Measurements from ENCODE around the gene DGKZ.

Gene DGKZ

DNA sequence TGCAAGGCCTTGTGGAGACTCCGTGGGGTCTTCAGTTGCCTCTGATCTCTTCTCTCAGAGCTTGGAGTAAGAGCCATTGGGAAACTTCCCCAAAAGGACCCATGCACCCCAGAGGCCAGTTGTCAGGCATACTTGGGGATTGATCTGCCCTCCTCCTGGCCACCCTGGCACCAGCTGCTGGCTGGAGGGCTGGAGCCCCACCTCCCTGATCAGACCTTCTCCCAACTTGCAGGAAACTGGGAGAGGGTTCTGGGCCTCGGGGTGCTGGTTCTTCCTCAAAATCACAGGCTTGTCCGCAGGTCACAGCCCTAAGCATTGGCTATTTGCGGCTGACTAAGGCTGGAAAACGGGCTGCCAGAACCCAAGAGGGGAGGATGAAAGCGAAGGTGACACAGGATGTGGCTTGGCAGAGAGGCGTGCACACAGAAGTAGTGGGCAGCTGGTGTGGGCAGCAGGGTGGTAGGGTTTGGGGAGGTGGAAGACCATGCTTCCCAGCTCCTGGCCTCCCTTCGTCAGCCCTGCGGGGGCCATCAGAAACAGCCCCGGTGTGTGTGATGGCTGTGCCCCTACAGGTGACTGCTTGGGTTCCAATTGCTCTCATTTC is 1.3 kb upstream of the DGKZ start:
- no peak for DNase-seq (ENCODE audit: low read depth)

- no peak for DNase-seq (ENCODE audit: low read depth)
Measured at GRCh38 chr11:46347637-46348311, 511 bp downstream of the DGKZ start.

DNA sequence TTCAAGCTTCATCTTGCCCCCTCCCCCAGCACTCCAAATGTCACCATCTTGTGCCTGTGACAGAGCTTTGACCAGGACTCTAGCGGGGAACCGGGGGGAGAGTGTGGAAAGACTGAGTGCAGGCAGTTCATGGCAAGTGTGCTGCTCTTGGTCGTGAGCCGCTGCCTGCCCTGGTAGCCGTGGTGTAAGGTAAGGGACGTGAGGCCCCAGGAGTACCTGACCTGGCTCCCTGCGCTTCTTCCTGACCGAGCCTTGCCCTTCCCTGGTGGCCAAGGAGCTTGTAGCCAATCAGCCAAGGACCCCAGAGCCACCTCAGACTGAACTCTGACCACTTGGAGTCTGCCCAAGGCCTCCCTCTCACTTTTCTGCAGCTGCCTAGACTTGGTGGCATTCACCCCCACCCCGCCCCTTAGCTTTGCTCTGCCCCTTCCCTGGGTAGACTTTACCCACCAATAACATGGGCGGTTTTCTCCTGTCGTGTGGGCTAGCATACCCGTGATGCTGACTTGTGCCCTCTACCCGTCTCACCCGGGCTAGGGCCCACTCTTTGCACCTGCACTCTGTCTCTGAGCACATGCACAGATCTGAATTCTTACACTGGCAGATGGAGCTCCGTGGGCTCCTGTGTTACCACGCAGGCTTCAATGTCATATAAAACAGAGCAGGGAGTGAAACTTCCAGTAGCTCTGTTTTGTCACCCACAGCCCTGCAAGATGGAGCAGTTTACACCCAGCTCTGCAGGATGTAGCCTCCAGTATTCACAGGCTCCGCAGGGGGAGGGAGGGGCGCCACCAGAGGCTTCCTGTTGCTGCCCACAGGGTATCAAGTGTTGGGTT is 1.5 kb downstream of the DGKZ start:
- DNase-seq (ENCODE audit: low read depth) = no peak

GRCh38 chr11:46350695-46351094 is 3.4 kb downstream of the DGKZ start:
- no peak for DNase-seq (ENCODE audit: low read depth)

- DNase-seq (ENCODE audit: low read depth) = no peak
Measured at GRCh38 chr11:46351148-46351547, 3.9 kb downstream of the DGKZ start.

DNA sequence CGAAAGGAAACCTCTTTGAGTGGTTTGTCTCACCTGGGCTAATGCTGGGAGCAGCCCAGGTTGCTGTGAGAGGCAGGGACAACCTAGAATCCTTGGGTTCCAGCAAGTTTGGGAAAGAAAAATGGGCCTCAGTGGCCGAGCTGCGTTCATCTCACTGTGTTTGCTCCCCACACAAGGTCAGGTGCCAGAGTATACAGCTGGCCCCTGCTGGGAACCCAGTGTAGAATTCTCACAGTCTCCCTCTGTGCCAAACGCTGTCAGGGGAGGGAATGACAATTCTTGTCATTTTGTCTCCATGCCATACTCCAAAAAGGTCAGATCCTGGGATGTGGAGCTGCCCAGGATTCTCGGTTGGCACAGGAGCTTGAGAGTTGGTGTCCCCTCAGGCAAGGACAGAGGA is 4.3 kb downstream of the DGKZ start:
- DNase-seq (ENCODE audit: low read depth) = no peak

DNA sequence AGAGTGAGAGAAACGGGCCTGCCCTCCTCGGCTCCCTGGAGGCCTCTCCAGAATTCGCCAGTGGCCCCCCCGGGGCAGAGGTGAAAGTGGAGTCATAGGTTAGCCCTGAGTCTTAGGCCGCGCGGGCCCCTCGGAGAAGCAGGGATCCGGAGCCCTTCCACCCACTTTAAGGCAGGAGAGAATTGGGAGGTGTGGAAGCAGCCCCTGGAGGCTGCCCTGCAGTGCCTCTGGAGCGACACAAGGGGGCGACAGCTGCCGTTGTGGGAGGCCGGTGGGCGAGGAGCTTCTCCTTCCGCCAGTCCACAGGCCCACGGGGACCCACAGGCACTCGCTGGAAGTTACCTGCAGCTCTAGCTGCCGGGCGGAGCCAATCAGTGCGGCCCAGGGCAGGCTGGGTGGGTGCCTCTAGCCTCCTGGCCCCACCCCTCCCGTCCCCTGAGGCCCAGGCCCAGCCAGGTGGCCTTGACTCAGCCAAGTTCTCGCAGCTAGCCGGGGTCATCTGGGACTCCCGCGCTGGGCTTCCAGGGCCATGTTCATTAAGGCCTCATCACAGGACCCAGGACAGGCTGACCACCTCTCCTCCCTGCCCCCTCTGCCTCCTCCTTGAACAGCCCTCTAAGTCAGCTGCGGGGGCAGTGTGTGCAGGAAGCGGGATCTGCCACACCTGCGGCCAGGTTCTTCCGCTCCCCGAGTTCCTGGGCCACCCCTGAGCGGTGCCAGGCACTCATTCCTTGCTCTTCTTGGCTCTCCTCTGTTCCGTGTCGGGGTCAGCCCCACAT is 5.0 kb downstream of the DGKZ start:
- peak; percentile 55 for DNase-seq (ENCODE audit: low read depth)

DNA sequence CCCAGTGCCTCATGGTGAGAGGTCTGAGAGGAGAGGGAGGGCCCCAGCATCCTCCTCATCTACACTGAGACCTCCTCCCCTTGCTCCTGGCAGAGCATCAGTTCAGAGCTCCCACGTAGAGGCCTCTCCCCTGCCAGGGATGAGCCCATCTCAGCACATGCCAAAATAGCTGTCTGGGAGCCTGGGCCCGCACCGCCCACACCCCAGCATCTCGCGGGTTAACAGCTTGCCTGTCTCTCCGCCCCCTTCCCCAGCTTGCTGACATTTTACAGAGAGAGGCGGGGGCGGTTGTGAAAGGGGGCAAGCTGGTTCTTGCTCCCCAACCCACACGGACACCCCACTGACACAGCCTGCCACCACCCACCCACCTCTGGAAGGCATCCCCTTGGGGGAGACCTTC is 6.4 kb downstream of the DGKZ start:
- DNase-seq (ENCODE audit: low read depth) = peak; percentile 81

DNA sequence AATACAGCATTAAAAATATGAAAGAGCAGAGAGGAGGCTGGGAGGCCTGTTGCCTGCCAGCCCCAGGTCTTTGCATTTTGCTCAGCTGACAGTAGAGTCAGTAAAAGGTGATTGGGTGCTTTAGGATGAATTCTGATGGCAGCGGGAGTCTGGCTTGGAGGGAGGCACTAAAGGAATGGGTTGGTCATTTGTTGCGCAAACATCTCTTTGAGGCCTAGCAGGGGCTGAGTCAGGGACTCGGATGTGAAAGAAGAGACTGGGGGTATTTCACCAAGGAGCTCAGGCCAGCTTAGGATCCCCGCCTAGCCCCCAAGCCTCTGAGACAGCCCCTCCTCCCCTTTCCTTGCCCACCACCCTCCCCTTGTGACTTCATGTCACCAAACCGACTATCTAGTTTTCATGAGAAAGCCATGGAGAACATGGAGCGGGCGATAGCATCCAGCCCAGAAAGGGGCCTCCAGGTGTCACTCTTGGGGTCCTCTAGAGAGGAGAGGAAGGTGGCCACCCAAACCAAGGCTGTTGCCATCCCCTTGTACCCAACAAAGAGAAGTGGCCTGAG is 9.7 kb downstream of the DGKZ start:
- no peak for DNase-seq (ENCODE audit: low read depth)

DNA sequence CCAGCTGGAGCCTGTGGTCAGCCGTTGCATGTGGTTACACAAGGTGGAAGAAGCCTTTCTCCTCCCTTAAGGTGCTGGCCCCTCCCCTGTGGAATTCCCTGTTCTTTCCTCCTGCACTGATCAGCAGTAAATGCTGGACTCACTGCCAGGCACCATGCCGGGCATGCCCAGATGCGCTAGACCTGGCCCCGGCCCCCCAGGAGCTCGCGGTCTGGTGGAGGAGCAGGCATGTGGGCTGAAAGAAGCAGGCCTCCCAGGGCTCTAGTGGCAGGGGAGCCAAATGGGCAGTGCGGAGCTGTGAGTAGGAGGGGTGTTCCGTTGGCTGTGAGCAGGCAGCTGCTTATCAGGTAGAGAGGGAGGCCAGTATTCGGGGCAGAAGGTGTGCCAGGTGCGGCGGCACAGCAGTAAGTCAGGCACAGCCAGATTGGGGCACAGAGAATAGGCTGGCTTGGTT is 10.2 kb downstream of the DGKZ start:
- DNase-seq (ENCODE audit: low read depth) = no peak

- DNase-seq (ENCODE audit: low read depth) = no peak
Measured at GRCh38 chr11:46359953-46360352, 12.7 kb downstream of the DGKZ start.

- DNase-seq (ENCODE audit: low read depth) = no peak
Measured at GRCh38 chr11:46360878-46361277, 13.6 kb downstream of the DGKZ start.

DNA sequence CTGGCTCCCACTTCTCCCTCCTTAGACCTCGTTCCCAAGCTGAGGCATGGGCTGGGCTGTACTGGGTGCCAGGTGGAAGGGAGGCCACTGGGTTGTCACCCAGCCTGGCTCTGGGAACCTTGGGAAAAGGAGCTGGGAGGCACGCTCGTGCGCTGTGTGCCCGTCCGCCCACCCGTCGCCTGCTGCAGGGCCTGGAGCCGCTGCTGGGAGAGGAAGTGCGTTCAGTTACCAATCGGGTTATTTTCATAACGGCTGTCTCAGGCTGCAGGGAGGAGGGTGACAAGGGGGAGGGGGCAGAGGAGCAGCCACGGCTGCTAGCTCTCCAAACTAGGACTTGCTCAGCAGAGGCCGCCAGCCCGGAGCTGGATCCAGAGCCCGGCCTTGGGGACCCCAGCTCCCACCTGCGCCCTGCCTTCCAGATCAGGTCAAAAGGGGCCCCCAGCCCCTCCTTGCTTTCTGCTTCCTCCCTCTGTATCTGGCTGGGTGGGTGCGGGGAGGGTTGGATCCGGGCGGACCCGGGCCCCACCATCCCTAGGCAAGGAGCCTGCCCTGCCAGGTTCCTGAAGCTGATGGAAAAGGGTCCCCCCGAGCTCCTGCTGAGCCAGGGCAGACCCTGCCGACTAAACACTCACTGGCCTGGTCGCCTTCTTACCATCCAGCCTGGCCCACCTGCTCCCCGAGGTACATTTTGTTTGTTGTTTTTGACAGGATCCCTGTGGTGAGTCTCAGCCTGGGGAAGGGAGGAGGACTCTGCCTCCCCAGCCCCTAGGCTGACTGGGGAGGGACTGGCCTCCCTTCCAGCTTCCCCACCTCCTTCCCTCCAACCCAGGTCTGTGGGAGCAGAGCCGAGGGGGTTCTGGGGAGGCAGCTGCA is 14.3 kb downstream of the DGKZ start:
- peak; percentile 45 for DNase-seq (ENCODE audit: low read depth)

GRCh38 chr11:46362156-46363030 is 15.1 kb downstream of the DGKZ start:
- no peak for DNase-seq (ENCODE audit: low read depth)

DNA sequence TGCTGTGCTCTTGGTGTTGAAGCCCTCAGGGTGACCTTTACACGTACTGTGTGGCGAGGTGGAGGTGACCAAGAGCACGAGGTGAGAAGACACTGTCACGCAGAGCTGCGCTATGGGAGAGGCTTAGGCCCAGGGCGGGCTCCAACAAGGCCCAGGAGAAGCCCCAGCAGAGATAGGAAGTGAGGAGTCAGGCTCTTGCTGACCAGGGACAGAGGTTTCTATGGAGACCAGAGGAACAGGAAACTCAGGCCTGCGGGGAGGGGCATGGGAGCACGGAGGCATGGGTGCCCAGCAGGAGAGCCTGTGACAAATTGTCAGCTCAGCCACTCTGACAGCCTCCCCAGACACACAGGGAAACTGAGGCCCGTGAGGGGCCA is 15.8 kb downstream of the DGKZ start:
- DNase-seq (ENCODE audit: low read depth) = no peak

GRCh38 chr11:46363455-46364005 is 16.3 kb downstream of the DGKZ start:
- no peak for DNase-seq (ENCODE audit: low read depth)

DNA sequence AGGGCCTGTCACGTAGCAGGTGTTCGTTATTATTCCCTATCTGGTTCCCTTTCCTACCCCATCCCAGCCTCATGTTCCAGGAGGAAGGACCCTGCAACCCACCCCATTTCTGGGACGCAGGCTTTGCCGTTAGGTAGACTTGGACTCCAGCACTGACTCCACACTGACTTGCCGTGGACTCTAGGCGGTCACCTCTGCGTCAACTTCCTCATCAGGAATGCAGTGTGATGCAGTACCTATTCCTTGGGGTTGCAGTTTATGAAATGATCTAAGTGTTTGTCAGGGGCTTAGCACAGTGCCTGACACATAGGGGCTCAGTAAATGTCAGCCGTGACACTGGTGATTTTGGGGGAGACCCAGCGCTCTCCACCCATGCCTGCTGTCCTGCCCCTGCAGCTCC is 16.8 kb downstream of the DGKZ start:
- no peak for DNase-seq (ENCODE audit: low read depth)

- no peak for DNase-seq (ENCODE audit: low read depth)
Measured at GRCh38 chr11:46364791-46365190, 17.5 kb downstream of the DGKZ start.

- DNase-seq (ENCODE audit: low read depth) = no peak
Measured at GRCh38 chr11:46366260-46366659, 19.0 kb downstream of the DGKZ start.

- no peak for DNase-seq (ENCODE audit: low read depth)
Measured at GRCh38 chr11:46366661-46367161, 19.4 kb downstream of the DGKZ start.
